Endodermal cell (in vitro differentiated cells): ENCODE measurements around the gene LRIG1. TPM values are rescaled to one million over a fixed set of nuclear protein-coding genes. Genes with fewer than 3 reads are reported as not detected.

Experiments
- DNase-seq: peaks from one replicate; pipeline ENCODE4 v3.0.0-alpha.2; 2017
- H3K27ac ChIP-seq: 2 replicates; pipeline ENCODE4 v1.5.1; 2013; ENCODE audit warnings: mild to moderate bottlenecking, low read depth, low read length, moderate library complexity
- H3K27me3 ChIP-seq: 2 replicates; pipeline ENCODE4 v1.6.1; 2013; ENCODE audit warnings: mild to moderate bottlenecking, low read length, moderate library complexity; ENCODE audit not compliant: insufficient read depth, control insufficient read depth, poor library complexity, severe bottlenecking
- H3K36me3 ChIP-seq: 2 replicates; pipeline ENCODE4 v1.7.0; 2013; ENCODE audit warnings: mild to moderate bottlenecking, low read length, moderate library complexity; ENCODE audit not compliant: control insufficient read depth, insufficient read depth
- H3K4me1 ChIP-seq: one replicate; pipeline ENCODE4 v1.7.0; 2013; ENCODE audit warnings: low read length; ENCODE audit not compliant: control insufficient read depth, insufficient read depth
- H3K4me3 ChIP-seq: 2 replicates; pipeline ENCODE4 v1.5.1; 2013; ENCODE audit warnings: mild to moderate bottlenecking, low read length, moderate library complexity
- H3K9ac ChIP-seq: 2 replicates; pipeline ENCODE4 v1.6.1; 2013; ENCODE audit warnings: mild to moderate bottlenecking, low read length, moderate library complexity; ENCODE audit not compliant: poor library complexity, severe bottlenecking; ENCODE audit errors: extremely low read depth
- H3K9me3 ChIP-seq: 2 replicates; pipeline ENCODE4 v1.6.1; 2013; ENCODE audit warnings: mild to moderate bottlenecking, low read length, moderate library complexity; ENCODE audit not compliant: control insufficient read depth
- H3K27ac Mint-ChIP-seq: 2 replicates; pipeline ENCODE4 v1.8.0; 2020; ENCODE audit warnings: mixed read lengths
- H3K27me3 Mint-ChIP-seq: 2 replicates; pipeline ENCODE4 v1.8.0; 2021; ENCODE audit warnings: mild to moderate bottlenecking, mixed read lengths; ENCODE audit not compliant: insufficient read depth
- H3K36me3 Mint-ChIP-seq: 2 replicates; pipeline ENCODE4 v1.8.0; 2020; ENCODE audit warnings: low read depth, mixed read lengths
- H3K4me1 Mint-ChIP-seq: 2 replicates; pipeline ENCODE4 v1.8.0; 2020; ENCODE audit warnings: mixed read lengths
- H3K4me3 Mint-ChIP-seq: 2 replicates; pipeline ENCODE4 v1.8.0; 2020; ENCODE audit warnings: mild to moderate bottlenecking, moderate library complexity, mixed read lengths
- H3K9me3 Mint-ChIP-seq: 2 replicates; pipeline ENCODE4 v1.8.0; 2020; ENCODE audit warnings: mild to moderate bottlenecking, mixed read lengths
- CTCF ChIP-seq: fragments of 200-600 bp; sonication (generic); conservative IDR thresholded peaks from 2 replicates; pipeline ENCODE4 v1.5.0; 2021; ENCODE audit warnings: antibody characterized with exemption, mild to moderate bottlenecking
- WGBS, 2 experiments: methylation state at CpG; one replicate each; pipeline versions ENCODE4 v1.1.5 to v1.1.7; 2013; ENCODE audit warnings: missing lambda C conversion rate in 2 of 2, mixed read lengths in 1 of 2; ENCODE audit not compliant: insufficient coverage in 1 of 2, insufficient read length in 1 of 2; 5-methylcytosine and 5-hydroxymethylcytosine counted together
- total RNA-seq, 2 donors: library from RNA; stranded (reverse); fragmentation: NEBNext Ultra II Directional in 1 of 2; extraction: Animal tissue kit (Norgen Biotek cat#: 25700) in 1 of 2; gene quantifications; 2 replicates in 1 of 2; 3 replicates in 1 of 2; pipeline ENCODE4 v1.2.1, GENCODE V29; 2021

Gene LRIG1
- total RNA-seq, 2 donors from 2014 or later = 37.5 to 42.3 TPM

GRCh38 chr3:66499881-66500575, 794 bp downstream of the LRIG1 start:
- Mint-ChIP-seq H3K27me3 (peaks cover 12% of the 10 kb centered on the region), H3K36me3 (no peaks in the 10 kb centered on the region)

GRCh38 chr3:66498687-66499621, 1.9 kb downstream of the LRIG1 start:
- no peaks in the 10 kb centered on the region for H3K36me3 Mint-ChIP-seq
- H3K9me3 Mint-ChIP-seq = no peaks in the 10 kb centered on the region
- no peaks in the 10 kb centered on the region for H3K27me3 ChIP-seq
- peak; percentile 59 for DNase-seq
- H3K27ac ChIP-seq = no peak overlapping the region
- no peaks in the 10 kb centered on the region for H3K36me3 ChIP-seq
- H3K27ac Mint-ChIP-seq = no peak overlapping the region
- H3K4me3 ChIP-seq = peak overlapping the region; percentile 97
- H3K27me3 Mint-ChIP-seq = peaks cover 12% of the 10 kb centered on the region
- peaks cover 31% of the 10 kb centered on the region for H3K4me1 ChIP-seq
- peaks cover 68% of the 10 kb centered on the region for H3K4me1 Mint-ChIP-seq
- peak overlapping the region; percentile 39 for H3K9ac ChIP-seq
- no peak for TF ChIP-seq CTCF
- no peaks in the 10 kb centered on the region for H3K9me3 ChIP-seq
- 10 to 15% methylated on average over 5 to 14 of the region's 14 CpGs for WGBS, 2 experiments
- H3K4me3 Mint-ChIP-seq = peak overlapping the region; percentile 92

More at GRCh38 chr3:66499881-66500575, 794 bp downstream of the LRIG1 start:
- no peak for TF ChIP-seq CTCF
- peak overlapping the region; percentile 72 for H3K27ac ChIP-seq
- peak overlapping the region; percentile 33 for H3K27ac Mint-ChIP-seq
- H3K4me3 Mint-ChIP-seq = peak overlapping the region; percentile 92
- peak overlapping the region; percentile 63 for H3K9ac ChIP-seq
- peak overlapping the region; percentile 97 for H3K4me3 ChIP-seq
- DNase-seq = peak; percentile 80
- no peaks in the 10 kb centered on the region for H3K9me3 Mint-ChIP-seq
- peaks cover 28% of the 10 kb centered on the region for H3K4me1 ChIP-seq
- 0% methylated on average over 13 to 80 of the region's 80 CpGs for WGBS, 2 experiments
- peaks cover 65% of the 10 kb centered on the region for H3K4me1 Mint-ChIP-seq
- H3K36me3 ChIP-seq = no peaks in the 10 kb centered on the region
- H3K27me3 ChIP-seq = no peaks in the 10 kb centered on the region
- no peaks in the 10 kb centered on the region for H3K9me3 ChIP-seq

GRCh38 chr3:66497985-66498671, 2.7 kb downstream of the LRIG1 start:
- H3K4me1 ChIP-seq = peaks cover 29% of the 10 kb centered on the region

More at GRCh38 chr3:66497985-66498671, 2.7 kb downstream of the LRIG1 start:
- Mint-ChIP-seq H3K27ac (no peak overlapping the region), H3K27me3 (peaks cover 8% of the 10 kb centered on the region), H3K4me3 (peak overlapping the region; percentile 92), H3K4me1 (peaks cover 69% of the 10 kb centered on the region), H3K9me3 (no peaks in the 10 kb centered on the region), H3K36me3 (no peaks in the 10 kb centered on the region)
- Histone ChIP-seq H3K27me3 (no peaks in the 10 kb centered on the region), H3K9ac (peak overlapping the region; percentile 39), H3K27ac (no peak overlapping the region), H3K36me3 (no peaks in the 10 kb centered on the region), H3K4me3 (peak overlapping the region; percentile 97), H3K9me3 (no peaks in the 10 kb centered on the region)
- DNase-seq = no peak
- WGBS, 2 experiments = 68 to 100% methylated on average over 1 to 4 of the region's 4 CpGs
- no peak for TF ChIP-seq CTCF
